Daoy (cell line): ENCODE data around the gene P4HB. TPM values are rescaled to one million over a fixed set of nuclear protein-coding genes. Genes with fewer than 3 reads are reported as not detected.

Experiments used
- total RNA-seq: library from RNA; depleted of rRNA; stranded (reverse); fragments of >200 nt; shearing (Covaris generic); gene quantifications from 2 replicates; pipeline ENCODE4 v1.2.3, GENCODE V29; 2014; rRNA removed

P4HB gene
- total RNA-seq, 1 experiment from 2014 or later = 1,181 TPM

Other genes with a start within 250 kb of the P4HB start
- 69.6 and 78.5 TPM in 2 replicates for gene NPLOC4, start 223.4 kb downstream of the P4HB start, total RNA-seq
- 2.3 and 4.5 TPM in 2 replicates for gene TSPAN10, start 223.3 kb downstream of the P4HB start, total RNA-seq
- gene PDE6G, start 204.0 kb downstream of the P4HB start, total RNA-seq = 2.5 TPM in 1 of 2 replicates, not detected in the other
- 54.2 and 84.9 TPM in 2 replicates for gene OXLD1, start 193.9 kb downstream of the P4HB start, total RNA-seq
- gene CCDC137, start 193.8 kb downstream of the P4HB start, total RNA-seq = 60.4 and 68.6 TPM in 2 replicates
- 66.3 and 76.4 TPM in 2 replicates for gene ARL16, start 176.7 kb downstream of the P4HB start, total RNA-seq
- gene HGS, start 176.5 kb downstream of the P4HB start, total RNA-seq = 179 and 187 TPM in 2 replicates
- 19.3 and 19.9 TPM in 2 replicates for gene MRPL12, start 157.2 kb downstream of the P4HB start, total RNA-seq
- 43.6 and 52.2 TPM in 2 replicates for gene SLC25A10, start 148.3 kb downstream of the P4HB start, total RNA-seq
- gene GCGR, start 56.4 kb downstream of the P4HB start, total RNA-seq = not detected in 2 replicates
- gene MCRIP1, start 27.2 kb downstream of the P4HB start, total RNA-seq = 78.3 and 91.2 TPM in 2 replicates
- gene PPP1R27, start 25.5 kb downstream of the P4HB start, total RNA-seq = not detected in 2 replicates
- gene ARHGDIA, start 10.8 kb upstream of the P4HB start, total RNA-seq = 138 and 216 TPM in 2 replicates
- 376 and 391 TPM in 2 replicates for gene ALYREF, start 31.1 kb upstream of the P4HB start, total RNA-seq
- 149 and 250 TPM in 2 replicates for gene ANAPC11, start 31.2 kb upstream of the P4HB start, total RNA-seq
- gene NPB, start 41.7 kb upstream of the P4HB start, total RNA-seq = 0.21 and 0.97 TPM in 2 replicates
- gene PCYT2, start 50.9 kb upstream of the P4HB start, total RNA-seq = 17.9 and 34.9 TPM in 2 replicates
- 30.5 and 40.5 TPM in 2 replicates for gene SIRT7, start 57.6 kb upstream of the P4HB start, total RNA-seq
- gene MAFG, start 67.2 kb upstream of the P4HB start, total RNA-seq = 17.2 and 20.9 TPM in 2 replicates
- 112 and 116 TPM in 2 replicates for gene PYCR1, start 76.8 kb upstream of the P4HB start, total RNA-seq
- not detected in 2 replicates for gene MYADML2, start 86.7 kb upstream of the P4HB start, total RNA-seq
- 0.11 and 0.51 TPM in 2 replicates for gene NOTUM, start 100.7 kb upstream of the P4HB start, total RNA-seq
- gene ASPSCR1, start 117.1 kb upstream of the P4HB start, total RNA-seq = 41.3 and 43.5 TPM in 2 replicates
- 88.1 and 116 TPM in 2 replicates for gene CENPX, start 162.3 kb upstream of the P4HB start, total RNA-seq
- gene LRRC45, start 162.8 kb upstream of the P4HB start, total RNA-seq = 23.2 and 26.5 TPM in 2 replicates
- 9.3 and 16.9 TPM in 2 replicates for gene RAC3, start 171.1 kb upstream of the P4HB start, total RNA-seq
- 57.0 and 92.7 TPM in 2 replicates for gene DCXR, start 177.2 kb upstream of the P4HB start, total RNA-seq
- 18.8 and 20.2 TPM in 2 replicates for gene RFNG, start 191.3 kb upstream of the P4HB start, total RNA-seq
- gene GPS1, start 191.4 kb upstream of the P4HB start, total RNA-seq = 180 and 190 TPM in 2 replicates
- 82.5 and 99.0 TPM in 2 replicates for gene DUS1L, start 205.3 kb upstream of the P4HB start, total RNA-seq
- 49.5 and 65.1 TPM in 2 replicates for gene FASN, start 237.7 kb upstream of the P4HB start, total RNA-seq